Measurements from ENCODE around the gene VTI1A.
"Not testable (repeated sequence)": the region's sequence is repeated elsewhere in the genome, so short reads cannot be mapped to it uniquely, and the experiment has no call there.

Gene VTI1A

GRCh38 chr10:112589081-112589480, 142.1 kb downstream of the VTI1A start:
- no peak for DNase-seq

GRCh38 chr10:112590786-112591185, 143.8 kb downstream of the VTI1A start:
- not testable (repeated sequence) for DNase-seq

- DNase-seq, result no peak
Measured at GRCh38 chr10:112593023-112593422, 146.0 kb downstream of the VTI1A start.

GRCh38 chr10:112601214-112602090, 154.4 kb downstream of the VTI1A start:
- no peak for DNase-seq

GRCh38 chr10:112603062-112603461, 156.0 kb downstream of the VTI1A start:
- DNase-seq, result no peak

- no peak for DNase-seq
Measured at GRCh38 chr10:112605063-112605462, 158.0 kb downstream of the VTI1A start.

GRCh38 chr10:112607506-112607905, 160.5 kb downstream of the VTI1A start:
- no peak for DNase-seq

- no peak for DNase-seq
Measured at GRCh38 chr10:112613620-112614019, 166.6 kb downstream of the VTI1A start.

- no peak for DNase-seq
Measured at GRCh38 chr10:112614072-112614471, 167.1 kb downstream of the VTI1A start.

- no peak for DNase-seq
Measured at GRCh38 chr10:112614586-112614985, 167.6 kb downstream of the VTI1A start.

GRCh38 chr10:112615269-112615668, 168.3 kb downstream of the VTI1A start:
- DNase-seq, result no peak

GRCh38 chr10:112616647-112617046, 169.6 kb downstream of the VTI1A start:
- DNase-seq, result no peak

- no peak for DNase-seq
Measured at GRCh38 chr10:112618814-112619213, 171.8 kb downstream of the VTI1A start.

- no peak for DNase-seq
Measured at GRCh38 chr10:112619556-112619955, 172.5 kb downstream of the VTI1A start.

- DNase-seq, result no peak
Measured at GRCh38 chr10:112622786-112623185, 175.8 kb downstream of the VTI1A start.

GRCh38 chr10:112624546-112625048, 177.6 kb downstream of the VTI1A start:
- DNase-seq, result no peak

- no peak for DNase-seq
Measured at GRCh38 chr10:112628951-112629609, 182.1 kb downstream of the VTI1A start.

- DNase-seq, result no peak
Measured at GRCh38 chr10:112631501-112632400, 184.7 kb downstream of the VTI1A start.

GRCh38 chr10:112634096-112634830, 187.2 kb downstream of the VTI1A start:
- no peak for DNase-seq

- DNase-seq, result no peak
Measured at GRCh38 chr10:112637901-112638300, 190.9 kb downstream of the VTI1A start.

GRCh38 chr10:112639298-112639697, 192.3 kb downstream of the VTI1A start:
- DNase-seq, result no peak

- no peak for DNase-seq
Measured at GRCh38 chr10:112640638-112641037, 193.6 kb downstream of the VTI1A start.
